ENCODE measurements around the gene KCNJ12. TPM values are rescaled to one million over a fixed set of nuclear protein-coding genes. Genes with fewer than 3 reads are reported as not detected.
"Not testable (repeated sequence)": the region's sequence is repeated elsewhere in the genome, so short reads cannot be mapped to it uniquely, and the experiment has no call there.

Gene KCNJ12
- total RNA-seq, 1 experiment from 2014 or later: 5.8 TPM

GRCh38 chr17:21330436-21331160 lies 45.6 kb upstream of the KCNJ12 start:
- Histone ChIP-seq H3K9me3 (ENCODE audit: control insufficient read depth in 1 of 2, insufficient read depth in 1 of 2, low read depth in 1 of 2, low read length in 2 of 2) (no peaks in the 10 kb centered on the region), H2AFZ (ENCODE audit: low read depth, low read length, poor library complexity, severe bottlenecking) (no peak overlapping the region), H3K9ac (ENCODE audit: low read length) (no peak overlapping the region), H3K4me1 (ENCODE audit: control insufficient read depth in 1 of 2, insufficient read depth in 2 of 2, low read length in 2 of 2) (no peaks in the 10 kb centered on the region), H3K79me2 (ENCODE audit: insufficient read depth, low read length) (no peaks in the 10 kb centered on the region), H3K4me2 (ENCODE audit: low read length) (no peak overlapping the region), H4K20me1 (ENCODE audit: insufficient read depth) (no peaks in the 10 kb centered on the region), H3K27me3 (ENCODE audit: insufficient read depth, low read length) (no peaks in the 10 kb centered on the region), H3K27ac (ENCODE audit: low read depth, low read length) (no peak overlapping the region), H3K4me3 (replicated peaks in 1 of 2; ENCODE audit: low read depth in 1 of 2, low read length in 2 of 2) (no peak overlapping the region), H3K9me2 (ENCODE audit: insufficient read depth) (no peaks in the 10 kb centered on the region), H3K36me3 (ENCODE audit: control insufficient read depth in 1 of 2, insufficient read depth in 2 of 2, low read length in 2 of 2) (no peaks in the 10 kb centered on the region)
- no peak for DNase-seq (ENCODE audit: low read depth, low spot score)
- TF ChIP-seq SRF (IDR thresholded peaks at IDR 0.05; ENCODE audit: low read depth): no peak
- TF ChIP-seq ZBTB33 (IDR thresholded peaks at IDR 0.05; ENCODE audit: extremely low read depth, insufficient replicate concordance, low read length): no peak
- ChIA-PET POLR2A (no interaction called here), CTCF (no interaction called here), RAD21 (ENCODE audit: low non-redundant PET in 1 of 2, low total read pairs in 2 of 2, uncharacterized antibody in 2 of 2, unreplicated experiment in 2 of 2) (no interaction called here)
- intact Hi-C loops (cut with micrococcal nuclease): no loop called here
- no peak for ATAC-seq
- BruUV-seq (replicated peaks): no TSS peak

GRCh38 chr17:21336541-21337294 lies 39.4 kb upstream of the KCNJ12 start:
- H3K9me2 ChIP-seq (ENCODE audit: insufficient read depth); H3K9me3 ChIP-seq (ENCODE audit: control insufficient read depth in 1 of 2, insufficient read depth in 1 of 2, low read depth in 1 of 2, low read length in 2 of 2); H3K36me3 ChIP-seq (ENCODE audit: control insufficient read depth in 1 of 2, insufficient read depth in 2 of 2, low read length in 2 of 2); H3K9ac ChIP-seq (ENCODE audit: low read length); RAD21 ChIA-PET (ENCODE audit: low non-redundant PET in 1 of 2, low total read pairs in 2 of 2, uncharacterized antibody in 2 of 2, unreplicated experiment in 2 of 2); H3K27ac ChIP-seq (ENCODE audit: low read depth, low read length); H3K27me3 ChIP-seq (ENCODE audit: insufficient read depth, low read length); intact Hi-C loops (cut with micrococcal nuclease); DNase-seq (ENCODE audit: low read depth, low spot score); H3K79me2 ChIP-seq (ENCODE audit: insufficient read depth, low read length); CTCF ChIA-PET; H4K20me1 ChIP-seq (ENCODE audit: insufficient read depth); BruUV-seq (replicated peaks); H3K4me3 ChIP-seq (replicated peaks in 1 of 2; ENCODE audit: low read depth in 1 of 2, low read length in 2 of 2); H2AFZ ChIP-seq (ENCODE audit: low read depth, low read length, poor library complexity, severe bottlenecking); POLR2A ChIA-PET: not testable (repeated sequence)
- peak overlapping the region; percentile 10 for H3K4me2 ChIP-seq (ENCODE audit: low read length)
- peak; percentile 43; the same call in 1 of the 2 replicates for ATAC-seq
- H3K4me1 ChIP-seq (ENCODE audit: control insufficient read depth in 1 of 2, insufficient read depth in 2 of 2, low read length in 2 of 2): peaks cover 6 to 17% of the 10 kb centered on the region in 2 experiments; a peak in 3 of 4 replicates

- H3K79me2 ChIP-seq (ENCODE audit: insufficient read depth, low read length); H4K20me1 ChIP-seq (ENCODE audit: insufficient read depth); H2AFZ ChIP-seq (ENCODE audit: low read depth, low read length, poor library complexity, severe bottlenecking); POLR2A ChIA-PET; CTCF ChIA-PET; H3K27me3 ChIP-seq (ENCODE audit: insufficient read depth, low read length); H3K9me3 ChIP-seq (ENCODE audit: control insufficient read depth in 1 of 2, insufficient read depth in 1 of 2, low read depth in 1 of 2, low read length in 2 of 2); H3K9me2 ChIP-seq (ENCODE audit: insufficient read depth); BruUV-seq (replicated peaks); H3K36me3 ChIP-seq (ENCODE audit: control insufficient read depth in 1 of 2, insufficient read depth in 2 of 2, low read length in 2 of 2); ATAC-seq; intact Hi-C loops (cut with micrococcal nuclease); DNase-seq (ENCODE audit: low read depth, low spot score); H3K27ac ChIP-seq (ENCODE audit: low read depth, low read length); RAD21 ChIA-PET (ENCODE audit: low non-redundant PET in 1 of 2, low total read pairs in 2 of 2, uncharacterized antibody in 2 of 2, unreplicated experiment in 2 of 2); H3K9ac ChIP-seq (ENCODE audit: low read length); H3K4me3 ChIP-seq (replicated peaks in 1 of 2; ENCODE audit: low read depth in 1 of 2, low read length in 2 of 2): not testable (repeated sequence)
- Histone ChIP-seq H3K4me1 (ENCODE audit: control insufficient read depth in 1 of 2, insufficient read depth in 2 of 2, low read length in 2 of 2) (peaks cover 6 to 17% of the 10 kb centered on the region in 2 experiments; a peak in 3 of 4 replicates), H3K4me2 (ENCODE audit: low read length) (peak overlapping the region; percentile 10)
Measured at GRCh38 chr17:21337981-21338625, 38.1 kb upstream of the KCNJ12 start.

Measured in HCT116 (cell line).